GM12892 (cell line): Measurements from ENCODE around the gene VPS52.
"Not testable (repeated sequence)": the region's sequence is repeated elsewhere in the genome, so short reads cannot be mapped to it uniquely, and the experiment has no call there.

ENCODE experiments used
- DNase-seq: peaks from one replicate; pipeline ENCODE4 v3.0.0; 2011; ENCODE audit not compliant: insufficient read length
- FAIRE-seq: peaks from 2 replicates; lab custom pipeline; 2011; peaks lifted over from hg19 to GRCh38; lab: Jason Lieb, UNC
- POLR2A ChIP-seq: IDR thresholded peaks from 2 replicates; pipeline ENCODE4 v1.6.1; 2011; ENCODE audit warnings: low read depth, low read length, control low read depth
- POLR2AphosphoS5 ChIP-seq: IDR thresholded peaks from 2 replicates; pipeline ENCODE4 v1.6.1; 2011; ENCODE audit warnings: low read depth, low read length, control low read depth
- TAF1 ChIP-seq: IDR thresholded peaks from 2 replicates; pipeline ENCODE4 v1.6.1; 2011; ENCODE audit warnings: low read depth, mild to moderate bottlenecking, control low read depth, low read length, borderline replicate concordance

The VPS52 gene

GRCh38 chr6:33277663-33278391 is 6.2 kb upstream of the VPS52 start:
- peak; percentile 70 for FAIRE-seq
- TF ChIP-seq TAF1 (no peak), POLR2AphosphoS5 (peak; percentile 69; the same call in 1 of the 2 replicates)
- DNase-seq = peak; percentile 66

DNA sequence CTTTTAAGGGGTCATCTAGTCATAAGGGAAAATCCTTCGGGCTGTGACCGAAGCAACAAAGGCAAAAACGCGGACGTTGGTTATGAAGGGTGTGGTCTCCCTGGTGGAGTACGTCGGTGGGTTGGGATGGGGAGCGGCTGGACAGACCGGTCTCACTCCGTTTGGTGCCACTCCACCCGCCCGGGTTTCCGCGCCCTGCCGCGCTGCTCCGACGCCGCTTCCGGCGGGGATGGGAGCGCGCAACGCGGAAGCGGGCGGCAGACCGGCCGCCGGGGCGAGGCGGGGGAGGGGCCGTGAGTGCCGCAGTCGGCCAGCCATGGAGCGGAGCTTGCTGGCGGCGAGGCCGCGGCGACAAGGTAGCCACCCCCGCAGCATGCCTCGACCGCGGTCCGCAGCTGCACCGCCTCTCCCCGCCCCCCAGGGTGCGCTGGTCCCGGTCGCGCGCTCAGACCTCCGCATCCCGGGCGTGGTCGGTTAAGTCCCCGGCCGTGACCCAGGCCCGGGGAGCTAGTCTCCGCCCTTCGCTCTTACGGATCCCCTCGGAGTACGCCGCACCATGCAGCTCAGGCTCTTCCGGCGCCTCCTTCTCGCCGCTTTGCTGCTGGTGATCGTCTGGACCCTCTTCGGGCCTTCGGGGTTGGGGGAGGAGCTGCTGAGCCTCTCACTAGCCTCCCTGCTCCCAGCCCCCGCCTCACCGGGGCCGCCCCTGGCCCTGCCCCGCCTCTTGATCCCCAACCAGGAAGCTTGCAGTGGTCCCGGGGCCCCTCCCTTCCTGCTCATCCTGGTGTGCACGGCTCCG is 5.4 kb upstream of the VPS52 start, which contains the start of gene B3GALT4:
TSS of gene B3GALT4 (plus strand) at position 260 of the 799 bp plus-strand sequence. CDS start at position 557, 297 bp downstream.
- TF ChIP-seq POLR2A (peak; percentile 96), POLR2AphosphoS5 (peak; percentile 99), TAF1 (peak; percentile 34; the same call in 1 of the 2 replicates)
- FAIRE-seq (peak; percentile 90), DNase-seq (peak; percentile 84)

GRCh38 chr6:33276581-33276863 is 4.8 kb upstream of the VPS52 start:
- no peak for FAIRE-seq

DNA sequence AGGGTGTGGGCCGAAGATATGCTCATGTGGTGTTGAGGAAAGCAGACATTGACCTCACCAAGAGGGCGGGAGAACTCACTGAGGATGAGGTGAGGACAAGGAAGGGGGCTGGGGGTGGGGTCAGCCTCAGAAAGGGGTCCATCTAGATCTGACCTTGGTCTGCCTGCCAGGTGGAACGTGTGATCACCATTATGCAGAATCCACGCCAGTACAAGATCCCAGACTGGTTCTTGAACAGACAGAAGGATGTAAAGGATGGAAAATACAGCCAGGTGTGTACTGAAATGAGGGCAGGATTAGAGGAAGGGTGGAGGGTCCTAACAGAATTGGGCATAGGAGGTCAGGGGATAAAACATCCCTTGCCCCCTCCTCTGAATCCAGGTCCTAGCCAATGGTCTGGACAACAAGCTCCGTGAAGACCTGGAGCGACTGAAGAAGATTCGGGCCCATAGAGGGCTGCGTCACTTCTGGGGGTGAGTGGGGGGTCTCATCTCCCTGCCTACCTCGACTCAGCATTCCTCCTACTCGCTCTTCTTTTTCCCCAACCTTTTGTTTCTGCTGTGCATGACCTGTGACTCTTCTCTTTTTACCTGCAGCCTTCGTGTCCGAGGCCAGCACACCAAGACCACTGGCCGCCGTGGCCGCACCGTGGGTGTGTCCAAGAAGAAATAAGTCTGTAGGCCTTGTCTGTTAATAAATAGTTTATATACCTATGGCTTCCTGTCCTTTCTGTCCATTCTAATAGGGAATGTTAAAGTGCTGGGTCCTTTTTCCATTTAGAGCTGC is 4.3 kb upstream of the VPS52 start:
- peak; percentile 34; the same call in 1 of the 2 replicates for TF ChIP-seq POLR2A
- not testable (repeated sequence) for FAIRE-seq, DNase-seq

More at GRCh38 chr6:33276581-33276863, 4.8 kb upstream of the VPS52 start:
- no peak for DNase-seq
- TF ChIP-seq TAF1 = no peak
- no peak for TF ChIP-seq POLR2AphosphoS5
- TF ChIP-seq POLR2A = no peak

DNA sequence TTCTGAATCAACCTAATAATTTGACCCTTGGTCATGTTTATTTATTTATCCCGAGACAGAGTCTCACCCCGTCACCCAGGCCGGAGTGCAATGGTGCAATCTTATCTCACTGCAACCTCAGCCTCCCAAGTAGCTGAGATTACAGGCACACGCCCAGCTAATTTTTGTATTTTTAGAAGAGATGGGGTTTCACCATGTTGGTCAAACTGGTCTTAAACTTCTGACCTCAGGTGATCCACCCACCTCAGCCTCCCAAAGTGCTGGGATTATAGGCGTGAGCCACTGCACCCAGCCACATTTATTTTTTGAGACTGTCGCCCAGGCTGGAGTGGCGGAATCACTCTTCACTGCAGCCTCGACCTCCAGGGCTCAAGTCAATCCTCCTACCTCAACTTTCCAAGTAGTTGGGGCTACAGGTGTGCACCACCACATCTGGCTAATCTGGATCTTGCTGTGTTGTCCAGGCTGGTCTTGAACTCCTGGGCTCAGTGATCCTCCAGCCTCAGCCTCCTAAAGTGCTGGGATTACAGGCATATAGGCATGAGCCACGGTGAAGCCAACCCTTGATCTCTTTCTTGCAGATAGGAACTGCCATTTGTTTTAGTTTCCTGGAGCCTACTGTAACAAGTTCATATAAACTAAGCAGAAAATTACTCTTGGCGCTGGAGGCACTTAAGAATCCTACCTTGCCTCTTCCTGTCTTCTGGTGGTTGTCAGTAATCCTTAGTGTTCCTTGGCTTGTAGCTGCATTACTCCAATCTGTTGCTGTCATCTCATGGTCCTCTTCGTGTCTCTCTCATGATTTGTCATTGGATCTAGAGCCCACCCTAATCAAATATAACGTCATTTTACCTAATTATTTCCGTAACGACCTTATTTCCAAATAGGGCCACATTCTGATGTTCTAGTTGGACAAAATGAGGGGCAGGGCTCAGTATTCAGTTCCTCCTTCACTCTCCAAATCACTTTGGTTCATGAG is 2.5 kb upstream of the VPS52 start:
- DNase-seq = no peak
- no peak for FAIRE-seq
- TF ChIP-seq TAF1 (no peak), POLR2A (peak; percentile 69), POLR2AphosphoS5 (peak; percentile 18)

- TF ChIP-seq TAF1 (no peak), POLR2AphosphoS5 (no peak; the same call in 1 of the 2 replicates), POLR2A (peak; percentile 55)
- DNase-seq (no peak), FAIRE-seq (no peak)
These were observed 1.6 kb upstream of the VPS52 start for GRCh38 chr6:33273129-33273923.

- FAIRE-seq (no peak), DNase-seq (no peak)
- no peak for TF ChIP-seq TAF1
- TF ChIP-seq POLR2A = no peak
- no peak; the same call in 1 of the 2 replicates for TF ChIP-seq POLR2AphosphoS5
These were observed 826 bp upstream of the VPS52 start for GRCh38 chr6:33272275-33273128.

GRCh38 chr6:33271117-33271467 is 584 bp downstream of the VPS52 start:
- TF ChIP-seq POLR2AphosphoS5 (no peak), TAF1 (no peak), POLR2A (no peak)
- FAIRE-seq (peak; percentile 67), DNase-seq (no peak)

DNA sequence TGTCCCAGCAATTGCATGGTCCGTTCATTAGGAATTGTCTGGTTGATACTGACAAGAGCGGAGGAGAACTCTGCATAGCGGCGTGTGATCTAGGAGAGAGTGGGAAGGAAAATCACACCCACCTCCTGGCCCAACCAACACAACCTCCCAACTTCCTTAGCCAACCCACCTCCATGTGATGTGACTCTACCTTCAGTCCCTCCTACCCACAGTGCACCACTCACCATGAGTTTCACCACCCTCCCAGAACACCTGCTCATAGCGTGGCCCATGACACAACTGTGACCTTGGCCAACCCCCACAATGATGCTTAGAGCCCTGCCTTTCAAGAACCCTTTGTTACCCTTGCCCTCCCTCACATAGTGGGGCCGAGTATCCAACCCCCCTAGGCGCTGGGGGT is 7.7 kb downstream of the VPS52 start:
- FAIRE-seq (no peak), DNase-seq (no peak)
- no peak for TF ChIP-seq POLR2A

DNA sequence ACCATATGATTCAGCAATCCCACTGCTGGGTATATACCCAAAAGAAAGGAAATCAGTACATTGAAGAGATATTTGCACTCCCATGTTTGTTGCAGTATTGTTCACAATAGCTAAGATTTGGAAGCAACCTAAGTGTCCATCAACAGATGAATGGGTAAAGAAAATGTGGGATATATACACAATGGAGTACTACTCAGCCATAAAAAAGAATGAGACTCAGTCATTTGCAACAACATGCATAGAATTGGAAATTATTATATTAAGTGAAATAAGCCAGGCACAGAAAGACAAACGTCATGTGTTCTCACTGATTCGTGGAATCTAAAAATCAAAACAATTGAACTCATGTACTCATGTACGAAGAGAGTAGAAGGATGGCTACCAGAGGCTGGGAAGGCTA is 9.2 kb downstream of the VPS52 start:
- FAIRE-seq = not testable (repeated sequence)

More for the DNA sequence above, 9.2 kb downstream of the VPS52 start:
- not testable (repeated sequence) for DNase-seq
